Panc1 (cell line): ENCODE data around the gene CCDC6. TPM values are rescaled to one million over a fixed set of nuclear protein-coding genes. Genes with fewer than 3 reads are reported as not detected.
"Not testable (repeated sequence)": the region's sequence is repeated elsewhere in the genome, so short reads cannot be mapped to it uniquely, and the experiment has no call there.

ENCODE experiments used
- ATAC-seq: fragments of 200-7000 bp; cut with Tn5 transposase; 2 replicates; pipeline ENCODE4 v1.9.1; 2020; ENCODE audit warnings: mild to moderate bottlenecking, moderate library complexity
- BruUV-seq: library from RNA; stranded (reverse); fragments of 400-500 nt; replicated peaks from 2 replicates; lab custom pipeline; 2021; lab: Mats Ljungman, UMichigan
- CTCF ChIA-PET: fragments of 300-600 bp; sonication (Branson Sonifier 250); formaldehyde crosslinking; loops from one replicate; lab custom pipeline; 2022; ENCODE audit warnings: antibody characterized with exemption; lab: Charles Lee
- POLR2A ChIA-PET: fragments of 300-600 bp; sonication (Branson Sonifier 250); formaldehyde crosslinking; loops from one replicate; lab custom pipeline; 2022; ENCODE audit warnings: antibody characterized with exemption; lab: Charles Lee
- DNase-seq: peaks from one replicate; pipeline ENCODE4 v3.0.0-alpha.2; 2010; ENCODE audit warnings: low read depth, low spot score
- H3K27ac ChIP-seq: 2 replicates; pipeline ENCODE4 v1.5.1; 2011; ENCODE audit warnings: mild to moderate bottlenecking, low read length, inconsistent platforms
- H3K27me3 ChIP-seq: fragments of 200-500 bp; sonication (Bioruptor generic); 2 replicates; pipeline ENCODE4 v1.6.0; 2014; ENCODE audit warnings: low read length, inconsistent platforms; ENCODE audit not compliant: control insufficient read depth, insufficient read depth
- H3K36me3 ChIP-seq: fragments of 200-500 bp; sonication (Bioruptor generic); 2 replicates; pipeline ENCODE4 v1.5.1; 2014; ENCODE audit warnings: inconsistent platforms, mild to moderate bottlenecking, low read length, moderate library complexity; ENCODE audit not compliant: control insufficient read depth, insufficient read depth
- H3K4me1 ChIP-seq: 2 replicates; pipeline ENCODE4 v1.5.1; 2011; ENCODE audit warnings: inconsistent platforms, mild to moderate bottlenecking, low read length, moderate library complexity; ENCODE audit not compliant: control insufficient read depth, insufficient read depth
- H3K4me3 ChIP-seq, 2 experiments: 2 replicates each; pipeline ENCODE4 v1.5.1; 2011 to 2012; ENCODE audit warnings: low read depth in 2 of 2, low read length in 2 of 2, mild to moderate bottlenecking in 2 of 2, inconsistent platforms in 1 of 2, moderate library complexity in 1 of 2
- H3K9me3 ChIP-seq: fragments of 200-500 bp; sonication (Bioruptor generic); 2 replicates; pipeline ENCODE4 v1.5.1; 2014; ENCODE audit warnings: low read depth, mild to moderate bottlenecking, inconsistent platforms, low read length, moderate library complexity; ENCODE audit not compliant: control insufficient read depth, insufficient read depth
- CTCF ChIP-seq: fragments of 450-650 bp; IDR thresholded peaks from 2 replicates; pipeline ENCODE4 v1.5.1; 2017; ENCODE audit warnings: mild to moderate bottlenecking
- POLR2AphosphoS5 ChIP-seq: IDR thresholded peaks from 2 replicates; pipeline ENCODE4 v1.6.1; 2012; ENCODE audit warnings: mild to moderate bottlenecking, low read depth, low read length, moderate library complexity
- REST ChIP-seq, 2 experiments: IDR thresholded peaks; 2 replicates each; pipeline ENCODE4 v1.6.1; 2011 to 2012; ENCODE audit warnings: low read depth in 2 of 2, control low read depth in 1 of 2, low read length in 1 of 2, mild to moderate bottlenecking in 1 of 2, moderate library complexity in 1 of 2; ENCODE audit not compliant: insufficient read depth in 1 of 2
- SIN3A ChIP-seq: IDR thresholded peaks from 2 replicates; pipeline ENCODE4 v1.6.1; 2012; ENCODE audit warnings: low read depth, mild to moderate bottlenecking, low read length, moderate library complexity, borderline replicate concordance; ENCODE audit not compliant: insufficient read depth
- TCF7L2 ChIP-seq: IDR thresholded peaks from 2 replicates; pipeline ENCODE4 v1.6.1; 2011; ENCODE audit warnings: mild to moderate bottlenecking, low read depth, low read length, inconsistent platforms
- in situ Hi-C: cut with HindIII; loops from 2 replicates; pipeline ENCODE4 v1.10.0; 2016; ENCODE audit warnings: low sequenced_read_pairs, low pct_unique_long_range_greater_than_20kb
- intact Hi-C: fragments of 100-400 bp; cut with micrococcal nuclease; formaldehyde crosslinking; loops from one replicate; pipeline ENCODE4 v1.10.0; 2022; ENCODE audit not compliant: unreplicated experiment
- total RNA-seq: library from RNA; stranded (reverse); gene quantifications from one replicate; pipeline ENCODE4 v1.2.1, GENCODE V29; 2021; ENCODE audit not compliant: unreplicated experiment

The CCDC6 gene
- total RNA-seq, 1 experiment from 2014 or later: 48.7 TPM

GRCh38 chr10:59876695-59877094 lies 29.7 kb downstream of the CCDC6 start:
- intact Hi-C loops (no loop called here), in situ Hi-C loops (no loop called here)
- H3K27ac ChIP-seq: no peak overlapping the region
- no peaks in the 10 kb centered on the region for H3K4me1 ChIP-seq
- no peak for DNase-seq
- ChIA-PET CTCF (interaction anchor here (0.7 kb wide), 1 partner anchor 16 kb away, joined by 3 read pairs; no protein-coding TSS in a partner anchor), POLR2A (interaction anchor here (0.6 to 0.7 kb wide), 3 partner anchors 19 to 72 kb away, joined by 5 to 21 read pairs (median 11); no protein-coding TSS in a partner anchor)
- H3K4me3 ChIP-seq: no peak overlapping the region
- ATAC-seq: no peak
- H3K9me3 ChIP-seq: no peaks in the 10 kb centered on the region
- no TSS peak for BruUV-seq
- TF ChIP-seq POLR2AphosphoS5 (no peak), REST (IDR thresholded peaks at IDR 0.05; ENCODE audit: insufficient read depth in 1 of 2, low read depth in 2 of 2, low read length in 1 of 2) (no peak), TCF7L2 (no peak), SIN3A (no peak), CTCF (no peak)
- no peaks in the 10 kb centered on the region for H3K36me3 ChIP-seq
- no peaks in the 10 kb centered on the region for H3K27me3 ChIP-seq

- intact Hi-C loops, in situ Hi-C loops, ATAC-seq, H3K27ac ChIP-seq, H3K36me3 ChIP-seq, H3K9me3 ChIP-seq, H3K4me3 ChIP-seq, BruUV-seq, H3K27me3 ChIP-seq, DNase-seq, H3K4me1 ChIP-seq: not testable (repeated sequence)
- POLR2A ChIA-PET: interaction anchor here (0.6 to 0.7 kb wide), 3 partner anchors 18 to 71 kb away, joined by 5 to 21 read pairs (median 11); no protein-coding TSS in a partner anchor
- CTCF ChIA-PET: interaction anchor here (0.7 kb wide), 1 partner anchor 15 kb away, joined by 3 read pairs; no protein-coding TSS in a partner anchor
Observed at GRCh38 chr10:59876208-59876607, 30.1 kb downstream of the CCDC6 start.

DNA sequence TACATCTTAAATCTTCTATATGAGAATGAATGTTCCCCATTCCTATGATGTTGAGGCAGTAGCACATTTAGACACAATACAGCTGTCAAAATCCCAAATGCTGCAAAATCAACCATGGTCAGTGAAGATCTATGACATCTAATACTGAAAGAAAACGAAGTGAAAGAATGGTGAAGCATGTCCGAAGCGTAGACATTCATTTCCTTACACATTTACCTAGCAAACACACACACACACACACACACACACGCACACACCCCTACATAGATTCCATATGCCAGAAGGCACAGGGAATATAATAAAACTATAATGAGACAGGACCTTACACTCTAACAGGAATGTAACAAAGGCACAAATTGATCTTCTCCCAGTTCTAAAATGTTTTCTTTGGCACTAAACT lies 32.5 kb downstream of the CCDC6 start:
- Histone ChIP-seq H3K4me1 (no peaks in the 10 kb centered on the region), H3K36me3 (no peaks in the 10 kb centered on the region), H3K4me3 (no peak overlapping the region), H3K27ac (no peak overlapping the region), H3K9me3 (no peaks in the 10 kb centered on the region), H3K27me3 (no peaks in the 10 kb centered on the region)
- TF ChIP-seq CTCF: no peak
- TF ChIP-seq POLR2AphosphoS5: no peak
- in situ Hi-C loops (no loop called here), intact Hi-C loops (no loop called here)
- DNase-seq (no peak), ATAC-seq (no peak)
- POLR2A ChIA-PET: no interaction called here
- CTCF ChIA-PET: no interaction called here
- no TSS peak for BruUV-seq
